Hepatocyte (in vitro differentiated cells): ENCODE data around the gene RIN3.

ENCODE experiments used
- EZH2 ChIP-seq: fragments of 200-600 bp; sonication (generic); IDR thresholded peaks from 2 replicates; pipeline ENCODE4 v1.6.1; 2016; ENCODE audit warnings: antibody characterized with exemption, mild to moderate bottlenecking, borderline replicate concordance
- EZH2phosphoT487 ChIP-seq: fragments of 200-600 bp; sonication (generic); IDR thresholded peaks from one replicate; pipeline ENCODE4 v1.6.1; 2018; ENCODE audit warnings: antibody characterized with exemption, mild to moderate bottlenecking, low read depth, moderate library complexity; ENCODE audit not compliant: unreplicated experiment, severe bottlenecking
- TF ChIP-seq, protein P1 (sequence below): fragments of 200-600 bp; sonication (generic); IDR thresholded peaks from 2 replicates; pipeline ENCODE4 v1.5.1; 2016; ENCODE audit warnings: antibody characterized with exemption, mild to moderate bottlenecking; ENCODE audit not compliant: poor library complexity

- TF ChIP-seq, protein P1, sequence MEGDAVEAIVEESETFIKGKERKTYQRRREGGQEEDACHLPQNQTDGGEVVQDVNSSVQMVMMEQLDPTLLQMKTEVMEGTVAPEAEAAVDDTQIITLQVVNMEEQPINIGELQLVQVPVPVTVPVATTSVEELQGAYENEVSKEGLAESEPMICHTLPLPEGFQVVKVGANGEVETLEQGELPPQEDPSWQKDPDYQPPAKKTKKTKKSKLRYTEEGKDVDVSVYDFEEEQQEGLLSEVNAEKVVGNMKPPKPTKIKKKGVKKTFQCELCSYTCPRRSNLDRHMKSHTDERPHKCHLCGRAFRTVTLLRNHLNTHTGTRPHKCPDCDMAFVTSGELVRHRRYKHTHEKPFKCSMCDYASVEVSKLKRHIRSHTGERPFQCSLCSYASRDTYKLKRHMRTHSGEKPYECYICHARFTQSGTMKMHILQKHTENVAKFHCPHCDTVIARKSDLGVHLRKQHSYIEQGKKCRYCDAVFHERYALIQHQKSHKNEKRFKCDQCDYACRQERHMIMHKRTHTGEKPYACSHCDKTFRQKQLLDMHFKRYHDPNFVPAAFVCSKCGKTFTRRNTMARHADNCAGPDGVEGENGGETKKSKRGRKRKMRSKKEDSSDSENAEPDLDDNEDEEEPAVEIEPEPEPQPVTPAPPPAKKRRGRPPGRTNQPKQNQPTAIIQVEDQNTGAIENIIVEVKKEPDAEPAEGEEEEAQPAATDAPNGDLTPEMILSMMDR = peak; percentile 44
- TF ChIP-seq EZH2phosphoT487 (no peak), EZH2 (no peak)
Measured at GRCh38 chr14:92589213-92589852, 75.8 kb downstream of the RIN3 start.
